ENCODE data around the gene ZNF407.

The ZNF407 gene

DNA sequence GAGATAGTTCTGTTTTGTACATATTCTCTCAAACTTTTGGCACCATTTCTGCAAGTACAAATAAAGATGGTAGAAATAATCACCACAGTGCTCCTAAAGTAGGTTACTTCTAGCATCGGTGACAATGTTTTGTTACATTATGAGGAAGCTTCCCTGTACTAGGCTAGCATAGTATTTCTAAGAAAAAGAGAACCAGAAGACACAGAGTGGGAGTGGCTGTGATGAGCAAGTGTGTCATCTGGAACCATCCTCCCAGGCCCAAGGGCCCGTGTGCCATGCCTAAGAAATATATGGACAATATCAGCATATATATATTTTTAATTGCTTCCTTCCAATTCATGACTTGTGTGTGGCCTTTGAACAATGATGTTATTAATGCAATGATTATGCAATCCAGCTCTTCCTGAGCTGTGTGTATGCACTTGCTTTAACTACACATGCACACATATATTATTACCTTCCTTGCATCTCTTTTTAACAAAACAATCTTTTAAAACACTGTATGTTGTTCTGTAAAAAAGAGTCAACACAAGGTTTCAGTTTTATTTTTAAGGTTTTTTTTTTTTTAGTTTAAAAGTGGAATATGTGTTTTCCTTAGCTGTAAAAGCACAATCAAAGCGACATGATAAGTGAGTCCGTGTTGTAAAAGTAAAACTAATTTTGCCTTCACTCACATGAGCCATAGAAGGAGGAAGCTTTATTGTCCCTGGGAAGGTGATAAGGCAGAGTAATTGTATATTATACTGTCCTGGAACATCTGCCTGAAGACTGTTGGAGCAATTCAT lies 303.9 kb downstream of the ZNF407 start:
- no peak for DNase-seq (ENCODE audit: extremely low spot score)
- TF ChIP-seq, protein P1, sequence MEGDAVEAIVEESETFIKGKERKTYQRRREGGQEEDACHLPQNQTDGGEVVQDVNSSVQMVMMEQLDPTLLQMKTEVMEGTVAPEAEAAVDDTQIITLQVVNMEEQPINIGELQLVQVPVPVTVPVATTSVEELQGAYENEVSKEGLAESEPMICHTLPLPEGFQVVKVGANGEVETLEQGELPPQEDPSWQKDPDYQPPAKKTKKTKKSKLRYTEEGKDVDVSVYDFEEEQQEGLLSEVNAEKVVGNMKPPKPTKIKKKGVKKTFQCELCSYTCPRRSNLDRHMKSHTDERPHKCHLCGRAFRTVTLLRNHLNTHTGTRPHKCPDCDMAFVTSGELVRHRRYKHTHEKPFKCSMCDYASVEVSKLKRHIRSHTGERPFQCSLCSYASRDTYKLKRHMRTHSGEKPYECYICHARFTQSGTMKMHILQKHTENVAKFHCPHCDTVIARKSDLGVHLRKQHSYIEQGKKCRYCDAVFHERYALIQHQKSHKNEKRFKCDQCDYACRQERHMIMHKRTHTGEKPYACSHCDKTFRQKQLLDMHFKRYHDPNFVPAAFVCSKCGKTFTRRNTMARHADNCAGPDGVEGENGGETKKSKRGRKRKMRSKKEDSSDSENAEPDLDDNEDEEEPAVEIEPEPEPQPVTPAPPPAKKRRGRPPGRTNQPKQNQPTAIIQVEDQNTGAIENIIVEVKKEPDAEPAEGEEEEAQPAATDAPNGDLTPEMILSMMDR (IDR thresholded peaks at IDR 0.05; ENCODE audit: control extremely low read depth, extremely low read depth, low read depth, missing control alignments): no peak
- ChIA-PET POLR2A (no interaction called here), CTCF (no interaction called here)

DNA sequence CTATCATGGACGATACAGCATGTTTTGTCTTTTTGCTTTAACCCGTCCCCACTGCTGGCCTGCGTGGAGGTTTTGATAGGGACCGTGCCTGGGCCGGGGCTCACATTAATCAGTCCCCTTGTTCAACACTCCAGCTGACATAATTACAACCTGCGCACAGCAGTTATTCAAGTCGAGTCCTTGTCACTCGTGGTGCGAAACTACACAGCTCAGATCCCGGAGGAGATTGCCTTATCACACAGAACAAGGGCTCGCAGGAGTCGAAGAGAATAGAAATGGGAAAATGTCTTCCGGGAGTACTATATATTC lies 304.4 kb downstream of the ZNF407 start:
- ChIA-PET CTCF (no interaction called here), POLR2A (no interaction called here)
- TF ChIP-seq, protein P1 (IDR thresholded peaks at IDR 0.05; ENCODE audit: control extremely low read depth, extremely low read depth, low read depth, missing control alignments): no peak
- DNase-seq (ENCODE audit: extremely low spot score): no peak

GRCh38 chr18:74905247-74905646 lies 307.6 kb downstream of the ZNF407 start:
- POLR2A ChIA-PET: no interaction called here
- DNase-seq (ENCODE audit: extremely low spot score): no peak
- CTCF ChIA-PET: interaction anchor here (3.6 kb wide), 1 partner anchor 8 kb away, joined by 14 read pairs; no protein-coding TSS in a partner anchor
- TF ChIP-seq, protein P1 (IDR thresholded peaks at IDR 0.05; ENCODE audit: control extremely low read depth, extremely low read depth, low read depth, missing control alignments): no peak

DNA sequence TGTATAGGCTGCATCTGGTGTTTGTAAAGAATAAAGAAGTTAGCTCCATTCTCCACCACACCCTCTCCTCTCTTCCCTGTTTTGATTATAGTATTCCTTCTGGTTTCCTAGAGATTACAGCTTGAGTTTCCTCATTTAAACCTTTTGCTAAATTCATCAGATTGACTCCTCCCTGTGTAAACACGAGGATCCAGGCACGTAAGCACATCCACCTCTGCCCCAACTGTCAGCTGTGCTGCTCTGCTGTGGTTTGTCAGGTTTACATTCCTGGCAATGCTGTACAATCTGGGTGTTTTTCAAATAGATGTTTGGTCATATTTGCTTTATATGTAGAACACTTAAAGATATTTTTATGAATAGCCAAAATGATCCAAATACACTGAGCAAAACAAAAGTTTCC lies 308.5 kb downstream of the ZNF407 start:
- POLR2A ChIA-PET: no interaction called here
- TF ChIP-seq, protein P1 (IDR thresholded peaks at IDR 0.05; ENCODE audit: control extremely low read depth, extremely low read depth, low read depth, missing control alignments): no peak
- no peak for DNase-seq (ENCODE audit: extremely low spot score)
- CTCF ChIA-PET: interaction anchor here (3.6 kb wide), 1 partner anchor 9 kb away, joined by 14 read pairs; no protein-coding TSS in a partner anchor

- CTCF ChIA-PET: interaction anchor here (1.6 kb wide), 1 partner anchor 10 kb away, joined by 4 read pairs; no protein-coding TSS in a partner anchor
- no peak for DNase-seq (ENCODE audit: extremely low spot score)
- TF ChIP-seq, protein P1 (IDR thresholded peaks at IDR 0.05; ENCODE audit: control extremely low read depth, extremely low read depth, low read depth, missing control alignments): no peak
- POLR2A ChIA-PET: no interaction called here
Measured at GRCh38 chr18:74914052-74914591, 316.5 kb downstream of the ZNF407 start.

DNA sequence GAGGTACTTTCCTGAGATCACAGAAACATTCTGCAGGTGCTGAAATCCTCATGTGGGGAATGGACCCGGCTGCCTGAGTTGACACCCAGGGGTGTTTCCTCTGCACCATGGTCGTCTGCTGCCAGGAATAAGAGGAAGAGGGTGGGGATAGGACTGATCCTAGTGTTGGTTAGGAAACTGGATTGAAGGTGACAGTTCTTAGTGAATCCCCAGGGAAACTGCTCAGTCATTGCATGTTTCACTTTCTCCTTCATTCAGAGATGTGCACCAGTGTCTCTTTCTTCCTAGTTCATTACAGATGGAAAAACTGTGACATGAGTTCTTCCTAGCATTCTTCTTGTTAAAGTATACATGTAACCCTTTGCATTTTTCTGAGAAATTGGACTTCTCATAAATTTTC lies 317.0 kb downstream of the ZNF407 start:
- CTCF ChIA-PET: interaction anchor here (1.6 kb wide), 1 partner anchor 10 kb away, joined by 4 read pairs; no protein-coding TSS in a partner anchor
- TF ChIP-seq, protein P1 (IDR thresholded peaks at IDR 0.05; ENCODE audit: control extremely low read depth, extremely low read depth, low read depth, missing control alignments): no peak
- DNase-seq (ENCODE audit: extremely low spot score): no peak
- POLR2A ChIA-PET: no interaction called here

All from GM10248 (cell line).